AG09319 (cell line): Measurements from ENCODE around the gene ABCC10.
"Not testable (repeated sequence)": the region's sequence is repeated elsewhere in the genome, so short reads cannot be mapped to it uniquely, and the experiment has no call there.

ENCODE experiments used
- DNase-seq: peaks from one replicate; pipeline ENCODE4 v3.0.0-alpha.2; 2010; ENCODE audit warnings: low read depth; ENCODE audit errors: extremely low read depth
- CTCF ChIP-seq: IDR thresholded peaks from 2 replicates; pipeline ENCODE4 v1.5.1; 2011; ENCODE audit warnings: low read depth, mild to moderate bottlenecking, inconsistent platforms, low read length, moderate library complexity

Gene ABCC10

GRCh38 chr6:43399932-43400487 lies 27.3 kb upstream of the ABCC10 start:
- no peak for TF ChIP-seq CTCF
- DNase-seq = no peak

DNA sequence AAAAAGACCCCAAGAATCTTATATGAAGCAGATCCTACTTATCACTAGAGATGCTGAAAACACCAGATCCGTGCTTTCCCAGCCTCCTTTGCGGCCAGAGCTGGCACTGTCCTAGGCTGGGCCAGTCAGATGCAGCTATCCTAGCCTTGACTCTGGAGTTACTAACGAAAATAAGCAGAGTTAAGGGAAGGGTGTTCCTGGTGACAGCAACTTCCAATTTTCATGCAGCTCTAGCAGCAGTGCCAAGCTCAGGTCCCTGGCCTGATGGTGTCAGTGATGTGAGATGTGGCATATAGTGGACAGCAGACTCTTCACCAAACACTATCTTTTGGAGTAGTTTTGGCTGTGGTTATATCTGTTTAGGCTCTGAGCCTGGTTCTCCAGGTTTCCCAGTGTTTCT lies 25.6 kb upstream of the ABCC10 start:
- no peak for TF ChIP-seq CTCF
- DNase-seq = no peak

GRCh38 chr6:43402820-43403219 lies 24.5 kb upstream of the ABCC10 start:
- no peak for TF ChIP-seq CTCF

DNA sequence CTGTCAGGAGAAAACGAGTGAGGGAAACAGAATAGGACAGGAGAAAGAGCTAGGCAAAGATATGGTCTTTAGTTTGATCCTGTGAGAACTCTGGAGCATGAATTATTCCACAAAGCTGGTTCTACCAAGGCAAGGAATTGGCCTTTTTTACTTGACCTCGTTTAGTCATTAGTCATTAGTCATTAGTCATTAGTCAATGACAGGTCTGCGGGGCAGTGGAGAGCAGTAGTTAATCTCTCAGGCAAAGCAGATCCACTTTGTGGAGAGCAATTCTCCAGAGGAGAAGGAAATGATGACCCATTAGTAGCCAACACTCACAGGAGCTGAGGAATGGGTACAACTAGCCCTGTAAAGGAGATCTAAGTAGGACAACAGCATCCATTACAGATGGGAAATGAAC lies 22.0 kb upstream of the ABCC10 start:
- no peak for TF ChIP-seq CTCF
- no peak for DNase-seq

More at GRCh38 chr6:43402820-43403219, 24.5 kb upstream of the ABCC10 start:
- DNase-seq = no peak

- DNase-seq = no peak
- no peak for TF ChIP-seq CTCF
Measured at GRCh38 chr6:43407296-43407695, 20.0 kb upstream of the ABCC10 start.

DNA sequence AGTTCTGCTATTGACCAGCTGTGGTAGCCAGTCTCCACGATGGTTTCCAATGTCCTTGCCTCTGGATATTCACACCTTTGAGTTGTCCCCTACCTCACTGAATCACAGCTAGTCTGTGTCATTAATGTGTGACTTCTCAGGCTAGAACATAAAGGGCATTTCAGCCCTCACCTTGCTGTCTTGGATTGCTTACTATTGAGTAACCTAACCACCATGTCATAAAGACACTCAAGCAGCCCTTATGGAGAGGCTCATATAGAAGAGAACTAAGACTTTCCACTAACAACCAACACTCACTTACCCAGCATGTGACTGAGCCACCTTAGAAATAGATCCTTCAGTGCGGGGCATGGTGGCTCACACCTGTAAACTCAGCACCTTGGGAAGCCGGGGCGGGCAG lies 19.1 kb upstream of the ABCC10 start:
- TF ChIP-seq CTCF = no peak
- DNase-seq = no peak

DNA sequence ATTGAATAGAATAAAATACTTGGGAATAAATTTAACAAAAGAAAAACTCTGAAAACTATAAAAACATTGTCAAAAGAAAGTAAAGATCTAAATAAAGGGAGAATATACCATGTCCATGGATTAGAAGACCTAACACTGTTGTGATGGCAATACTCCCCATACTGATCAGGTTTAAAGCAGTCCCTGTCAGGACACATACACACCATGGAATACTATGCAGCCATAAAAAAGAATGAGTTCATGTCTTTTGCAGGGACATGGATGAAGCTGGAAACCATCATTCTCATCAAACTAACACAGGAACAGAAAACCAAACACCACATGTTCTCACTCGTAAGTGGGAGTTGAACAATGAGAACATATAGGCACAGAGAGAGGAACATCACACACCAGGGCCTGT lies 16.6 kb upstream of the ABCC10 start:
- DNase-seq = not testable (repeated sequence)

DNA sequence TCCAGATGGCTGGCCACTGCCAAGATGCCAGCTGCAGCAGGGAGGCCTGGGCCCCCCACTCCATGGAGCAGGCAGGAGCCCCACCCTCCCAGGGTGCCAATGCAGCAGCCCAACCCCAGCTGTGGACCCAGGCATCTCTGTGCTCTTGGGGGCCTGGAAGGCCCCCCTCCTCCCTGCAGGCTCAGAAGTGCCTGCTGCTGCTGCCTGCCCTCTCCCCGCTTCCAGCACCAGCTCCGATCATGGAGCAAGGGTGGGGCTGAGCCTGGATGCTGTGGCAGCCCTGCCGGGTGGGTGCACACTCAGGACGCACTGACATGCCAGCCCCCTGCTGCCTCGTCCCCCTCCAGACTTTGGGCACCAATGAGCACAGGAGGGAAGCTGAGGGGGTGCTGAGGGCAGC lies 14.8 kb upstream of the ABCC10 start:
- DNase-seq = no peak

More for the DNA sequence above, 14.8 kb upstream of the ABCC10 start:
- no peak for TF ChIP-seq CTCF
